NB4 (cell line): ENCODE measurements around the gene VAT1L.

Source experiments
- DNase-seq: peaks from one replicate; pipeline ENCODE4 v3.0.0; 2010; ENCODE audit warnings: low read depth
- H3K4me3 ChIP-seq: one replicate; pipeline ENCODE4 v1.5.1; 2011; ENCODE audit warnings: mild to moderate bottlenecking, low read depth, low read length, moderate library complexity
- CTCF ChIP-seq: IDR thresholded peaks from one replicate; pipeline ENCODE4 v1.5.1; 2012; ENCODE audit warnings: low read depth, low read length
- MYC ChIP-seq: IDR thresholded peaks from 2 replicates; pipeline ENCODE4 v1.6.1; 2011; ENCODE audit warnings: low read depth, low read length
- POLR2A ChIP-seq: IDR thresholded peaks from 2 replicates; pipeline ENCODE4 v1.6.1; 2011; ENCODE audit warnings: mild to moderate bottlenecking; ENCODE audit not compliant: insufficient read length; ENCODE audit errors: extremely low read depth
- TF ChIP-seq, protein P1 (sequence below): IDR thresholded peaks from 2 replicates; pipeline ENCODE4 v1.6.1; 2011; ENCODE audit warnings: low read depth, low read length

The VAT1L gene

GRCh38 chr16:77812856-77813500 lies 24.6 kb downstream of the VAT1L start:
- TF ChIP-seq POLR2A (no peak), MYC (no peak), CTCF (no peak)
- TF ChIP-seq, protein P1, sequence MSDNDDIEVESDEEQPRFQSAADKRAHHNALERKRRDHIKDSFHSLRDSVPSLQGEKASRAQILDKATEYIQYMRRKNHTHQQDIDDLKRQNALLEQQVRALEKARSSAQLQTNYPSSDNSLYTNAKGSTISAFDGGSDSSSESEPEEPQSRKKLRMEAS, result no peak
- DNase-seq, result no peak

GRCh38 chr16:77816293-77816692 lies 27.9 kb downstream of the VAT1L start:
- TF ChIP-seq POLR2A (no peak), CTCF (no peak), MYC (no peak)
- TF ChIP-seq, protein P1, result no peak
- no peak for DNase-seq
- H3K4me3 ChIP-seq, result no peak overlapping the region

More at GRCh38 chr16:77812856-77813500, 24.6 kb downstream of the VAT1L start:
- no peak overlapping the region for H3K4me3 ChIP-seq

- no peak overlapping the region for H3K4me3 ChIP-seq
- no peak for DNase-seq
- TF ChIP-seq, protein P1, result no peak
Measured at GRCh38 chr16:77820340-77820739, 32.0 kb downstream of the VAT1L start.

DNA sequence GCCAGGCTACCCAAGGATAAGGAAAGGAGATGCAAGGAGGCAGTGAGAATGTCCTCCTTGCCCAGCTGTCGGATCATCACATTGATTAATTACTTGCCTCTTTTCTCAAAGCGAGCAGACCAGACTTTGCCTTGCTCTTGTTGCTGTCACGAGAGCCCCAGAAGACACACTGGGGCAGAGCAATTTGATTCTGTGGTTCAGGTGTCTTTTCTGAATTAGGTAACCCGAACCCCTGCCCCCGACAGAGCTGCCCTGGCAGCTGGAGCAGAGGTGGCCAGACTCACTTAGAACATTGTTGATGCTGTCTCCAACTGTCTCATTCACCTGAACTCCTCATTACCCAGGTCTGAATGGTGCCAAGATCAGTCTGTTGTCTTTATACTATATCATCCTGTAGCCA lies 34.3 kb downstream of the VAT1L start:
- no peak for TF ChIP-seq CTCF
- TF ChIP-seq, protein P1, result no peak
- no peak for TF ChIP-seq MYC
- no peak for TF ChIP-seq POLR2A
- DNase-seq, result no peak
- no peak overlapping the region for H3K4me3 ChIP-seq

DNA sequence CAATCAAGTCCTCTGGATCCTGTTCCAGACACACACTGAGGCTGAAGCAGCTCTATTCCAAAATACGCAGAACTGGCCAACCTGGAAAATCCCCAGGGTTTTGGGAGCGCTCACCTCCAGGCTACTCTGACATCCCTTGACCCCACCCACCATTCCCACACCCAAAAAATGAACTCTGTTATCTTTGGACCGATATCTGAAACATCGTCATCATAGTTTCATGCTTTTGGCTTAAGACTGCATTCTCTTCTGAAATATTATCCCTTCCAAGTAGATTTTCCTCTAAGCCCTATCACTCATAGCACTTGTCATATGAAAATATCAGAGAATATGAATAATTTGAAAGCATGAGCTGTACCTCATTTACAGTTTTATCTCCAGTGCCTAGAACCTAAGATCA lies 34.7 kb downstream of the VAT1L start:
- no peak overlapping the region for H3K4me3 ChIP-seq
- DNase-seq, result no peak
- TF ChIP-seq MYC, result no peak
- TF ChIP-seq, protein P1, result no peak
- no peak for TF ChIP-seq POLR2A
- no peak for TF ChIP-seq CTCF

DNA sequence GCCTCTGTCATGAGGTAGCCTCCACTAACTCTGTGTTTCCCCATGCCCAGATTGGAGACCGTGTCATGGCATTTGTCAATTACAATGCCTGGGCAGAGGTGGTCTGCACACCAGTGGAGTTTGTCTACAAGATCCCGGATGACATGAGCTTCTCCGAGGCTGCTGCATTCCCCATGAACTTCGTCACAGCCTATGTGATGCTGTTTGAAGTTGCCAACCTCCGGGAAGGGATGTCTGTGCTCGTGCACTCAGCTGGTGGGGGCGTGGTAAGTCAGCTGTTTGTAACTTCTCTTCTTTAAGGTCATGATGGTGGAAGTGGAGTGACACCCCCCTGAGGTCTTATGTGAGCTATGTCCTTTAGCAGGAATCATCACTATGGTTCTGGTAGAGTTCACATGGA lies 36.8 kb downstream of the VAT1L start:
- no peak for TF ChIP-seq POLR2A
- no peak for TF ChIP-seq MYC
- TF ChIP-seq CTCF, result no peak
- TF ChIP-seq, protein P1, result no peak
- H3K4me3 ChIP-seq, result no peak overlapping the region
- DNase-seq, result no peak
